Embryonic facial prominence (tissue), 1 donor: Measurements from ENCODE around the gene RAB40C.
"Not testable (repeated sequence)": the region's sequence is repeated elsewhere in the genome, so short reads cannot be mapped to it uniquely, and the experiment has no call there.

Source experiments
- DNase-seq: peaks from one replicate; pipeline ENCODE4 v3.0.0-alpha.2; 2016; ENCODE audit errors: extremely low spot score

The RAB40C gene

GRCh38 chr16:590815-591200 lies 942 bp downstream of the RAB40C start:
- DNase-seq = no peak

GRCh38 chr16:591231-591630 lies 1.4 kb downstream of the RAB40C start:
- no peak for DNase-seq

GRCh38 chr16:591892-592517 lies 2.1 kb downstream of the RAB40C start:
- DNase-seq = no peak

GRCh38 chr16:592518-593306 lies 2.8 kb downstream of the RAB40C start:
- DNase-seq = no peak

GRCh38 chr16:593406-593805 lies 3.5 kb downstream of the RAB40C start:
- DNase-seq = no peak

- no peak for DNase-seq
Observed at GRCh38 chr16:593807-594206, 3.9 kb downstream of the RAB40C start.

GRCh38 chr16:595094-595528 lies 5.2 kb downstream of the RAB40C start:
- DNase-seq = no peak

GRCh38 chr16:595942-596735 lies 6.3 kb downstream of the RAB40C start:
- no peak for DNase-seq

GRCh38 chr16:596736-597060 lies 6.8 kb downstream of the RAB40C start:
- no peak for DNase-seq

- not testable (repeated sequence) for DNase-seq
Observed at GRCh38 chr16:597655-598054, 7.8 kb downstream of the RAB40C start.

GRCh38 chr16:598823-599739 lies 9.2 kb downstream of the RAB40C start:
- no peak for DNase-seq

- no peak for DNase-seq
Observed at GRCh38 chr16:600781-601180, 10.9 kb downstream of the RAB40C start.

GRCh38 chr16:603933-604332 lies 14.1 kb downstream of the RAB40C start:
- DNase-seq = no peak

GRCh38 chr16:606656-607307 lies 16.9 kb downstream of the RAB40C start:
- no peak for DNase-seq

- no peak for DNase-seq
Observed at GRCh38 chr16:608019-608418, 18.2 kb downstream of the RAB40C start.

GRCh38 chr16:609316-609715 lies 19.4 kb downstream of the RAB40C start:
- DNase-seq = no peak

GRCh38 chr16:609984-610383 lies 20.1 kb downstream of the RAB40C start:
- no peak for DNase-seq

GRCh38 chr16:610513-611381 lies 20.9 kb downstream of the RAB40C start:
- no peak for DNase-seq

GRCh38 chr16:615122-615521 lies 25.3 kb downstream of the RAB40C start:
- DNase-seq = no peak
